ENCODE results near the gene EFCAB14.
"Not testable (repeated sequence)": the region's sequence is repeated elsewhere in the genome, so short reads cannot be mapped to it uniquely, and the experiment has no call there.

DNA sequence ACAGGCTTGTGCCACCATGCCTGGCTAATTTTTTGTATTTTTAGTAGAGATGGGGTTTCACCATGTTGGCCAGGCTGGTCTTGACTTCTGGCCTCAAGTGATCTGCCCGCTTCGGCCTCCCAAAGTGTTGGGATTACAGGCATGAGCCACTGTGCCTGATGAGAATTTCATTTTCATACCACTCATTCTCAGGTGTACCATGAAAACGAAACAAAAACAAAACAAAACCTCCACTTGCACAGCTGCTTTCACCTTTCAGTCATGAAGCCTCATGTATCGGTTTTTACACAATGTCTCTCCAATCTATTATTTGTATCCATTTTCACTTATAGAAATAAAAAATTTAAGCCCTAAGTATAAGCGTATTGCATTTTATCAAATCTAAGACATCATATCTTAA lies 58.8 kb downstream of the EFCAB14 start:
- TF ChIP-seq EZH2 (IDR thresholded peaks at IDR 0.05; ENCODE audit: borderline replicate concordance, low read length) = not testable (repeated sequence)
- TF ChIP-seq, protein P1, sequence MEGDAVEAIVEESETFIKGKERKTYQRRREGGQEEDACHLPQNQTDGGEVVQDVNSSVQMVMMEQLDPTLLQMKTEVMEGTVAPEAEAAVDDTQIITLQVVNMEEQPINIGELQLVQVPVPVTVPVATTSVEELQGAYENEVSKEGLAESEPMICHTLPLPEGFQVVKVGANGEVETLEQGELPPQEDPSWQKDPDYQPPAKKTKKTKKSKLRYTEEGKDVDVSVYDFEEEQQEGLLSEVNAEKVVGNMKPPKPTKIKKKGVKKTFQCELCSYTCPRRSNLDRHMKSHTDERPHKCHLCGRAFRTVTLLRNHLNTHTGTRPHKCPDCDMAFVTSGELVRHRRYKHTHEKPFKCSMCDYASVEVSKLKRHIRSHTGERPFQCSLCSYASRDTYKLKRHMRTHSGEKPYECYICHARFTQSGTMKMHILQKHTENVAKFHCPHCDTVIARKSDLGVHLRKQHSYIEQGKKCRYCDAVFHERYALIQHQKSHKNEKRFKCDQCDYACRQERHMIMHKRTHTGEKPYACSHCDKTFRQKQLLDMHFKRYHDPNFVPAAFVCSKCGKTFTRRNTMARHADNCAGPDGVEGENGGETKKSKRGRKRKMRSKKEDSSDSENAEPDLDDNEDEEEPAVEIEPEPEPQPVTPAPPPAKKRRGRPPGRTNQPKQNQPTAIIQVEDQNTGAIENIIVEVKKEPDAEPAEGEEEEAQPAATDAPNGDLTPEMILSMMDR (conservative IDR thresholded peaks at IDR 0.05 in 1 of 2, IDR thresholded peaks at IDR 0.05 in 1 of 2; ENCODE audit: extremely low read depth in 1 of 2, insufficient read depth in 1 of 2, low read depth in 1 of 2, low read length in 2 of 2) = not testable (repeated sequence)

Data from mammary epithelial cell (primary cell).